KOPT-K1 (cell line): ENCODE results near the gene NEGR1.

Source experiments
- H3K27ac ChIP-seq: fragments of 200-600 bp; sonication (generic); 2 replicates; pipeline ENCODE4 v1.5.1; 2016; ENCODE audit warnings: antibody characterized with exemption, mild to moderate bottlenecking, low read depth, low read length; ENCODE audit not compliant: poor library complexity, severe bottlenecking
- H3K36me3 ChIP-seq: fragments of 200-600 bp; sonication (generic); 2 replicates; pipeline ENCODE4 v1.5.1; 2017; ENCODE audit warnings: antibody characterized with exemption, mild to moderate bottlenecking, low read length, moderate library complexity; ENCODE audit not compliant: insufficient read depth
- H3K9me3 ChIP-seq: fragments of 200-600 bp; sonication (generic); 2 replicates; pipeline ENCODE4 v1.5.1; 2017; ENCODE audit warnings: antibody characterized with exemption, low read length, mild to moderate bottlenecking; ENCODE audit not compliant: insufficient read depth, poor library complexity, severe bottlenecking

NEGR1 gene

DNA sequence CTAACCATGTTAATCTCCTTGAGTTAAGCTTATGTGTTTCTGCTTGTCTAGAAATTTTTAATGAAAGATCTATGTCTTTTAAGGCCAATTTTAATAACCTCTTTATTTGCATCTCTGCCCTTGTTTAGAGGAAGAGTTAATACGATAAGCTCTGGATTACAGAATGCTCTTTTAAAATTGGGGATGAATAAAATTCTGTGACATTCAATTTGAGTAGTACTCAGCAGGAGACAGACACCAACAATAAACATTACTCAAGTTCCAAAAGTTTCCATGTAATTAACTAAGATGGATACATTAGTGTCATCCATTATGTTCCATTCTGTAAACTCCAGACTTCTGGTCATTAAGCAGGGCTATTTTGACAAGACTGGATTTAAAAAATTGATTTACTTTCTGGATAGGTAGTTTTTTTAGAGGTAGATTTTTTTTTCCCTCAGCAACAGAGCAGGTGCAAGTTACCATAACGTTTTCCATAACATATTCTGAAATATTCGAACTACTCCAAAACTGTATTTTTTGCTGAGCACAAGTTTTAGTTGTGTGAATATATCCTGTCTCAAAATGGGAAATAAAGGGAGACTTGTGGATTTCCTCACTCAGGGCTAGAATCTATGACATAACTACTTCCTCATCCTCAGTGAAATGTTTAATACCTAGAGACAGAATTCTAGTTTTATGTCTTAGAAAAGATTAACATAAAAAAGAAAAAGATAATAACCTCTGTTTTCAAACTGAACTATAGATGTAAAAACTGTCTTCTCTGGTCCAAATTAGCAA lies 221.7 kb downstream of the NEGR1 start:
- Histone ChIP-seq H3K9me3 (no peaks in the 10 kb centered on the region), H3K36me3 (no peaks in the 10 kb centered on the region), H3K27ac (no peak overlapping the region)

GRCh38 chr1:72056516-72056915 lies 225.8 kb downstream of the NEGR1 start:
- Histone ChIP-seq H3K27ac (no peak overlapping the region), H3K9me3 (no peaks in the 10 kb centered on the region), H3K36me3 (no peaks in the 10 kb centered on the region)

GRCh38 chr1:72051538-72051937 lies 230.8 kb downstream of the NEGR1 start:
- Histone ChIP-seq H3K9me3 (no peaks in the 10 kb centered on the region), H3K27ac (no peak overlapping the region), H3K36me3 (no peaks in the 10 kb centered on the region)

GRCh38 chr1:72050551-72050950 lies 231.8 kb downstream of the NEGR1 start:
- H3K36me3 ChIP-seq: no peaks in the 10 kb centered on the region
- no peaks in the 10 kb centered on the region for H3K9me3 ChIP-seq
- H3K27ac ChIP-seq: no peak overlapping the region

DNA sequence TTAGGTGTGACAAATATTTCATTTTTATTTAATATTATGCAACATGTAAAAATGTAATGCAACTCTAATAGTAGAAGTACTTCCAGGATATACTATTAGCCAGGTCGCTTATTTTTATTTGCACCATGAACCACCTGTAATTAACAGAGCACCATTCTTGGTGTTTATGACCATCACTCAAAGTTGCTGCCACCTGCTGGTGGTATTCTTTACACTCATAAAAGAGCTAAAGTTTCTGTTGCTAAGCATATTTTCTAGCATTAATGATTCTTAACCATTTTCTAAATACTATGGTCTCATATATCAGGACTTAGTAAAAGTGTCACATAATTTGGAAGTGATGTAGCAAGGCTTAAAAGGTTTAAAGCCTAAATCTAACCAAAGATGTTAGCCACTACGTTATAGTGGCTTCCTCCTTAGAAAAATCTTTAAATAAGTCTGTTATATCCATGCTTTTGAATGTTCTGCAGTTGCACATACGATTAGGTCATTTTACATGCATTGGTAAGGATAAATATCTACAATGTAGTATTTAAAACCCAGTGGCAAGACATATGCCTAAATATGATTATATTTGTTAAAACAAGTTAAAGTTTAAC lies 244.5 kb downstream of the NEGR1 start:
- no peaks in the 10 kb centered on the region for H3K36me3 ChIP-seq
- no peak overlapping the region for H3K27ac ChIP-seq
- H3K9me3 ChIP-seq: no peaks in the 10 kb centered on the region

DNA sequence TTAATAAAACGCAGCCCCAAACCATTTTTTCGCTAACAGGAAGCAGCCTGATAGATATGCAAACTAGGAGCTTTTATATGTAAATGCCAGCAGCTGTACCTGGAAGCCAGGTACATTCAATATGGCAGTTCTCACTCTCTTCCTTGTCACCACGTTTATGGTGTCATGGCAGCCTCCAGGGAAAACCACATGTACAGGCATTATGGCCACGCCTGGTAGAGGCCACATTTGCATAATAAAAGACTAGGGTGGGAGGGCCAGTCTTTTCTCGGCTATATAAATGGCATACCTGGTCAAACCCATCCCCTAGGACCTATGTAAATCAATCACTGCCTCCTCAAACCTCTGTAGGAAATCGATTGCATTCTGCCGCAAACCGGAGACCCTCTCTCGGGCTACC lies 247.5 kb downstream of the NEGR1 start:
- H3K27ac ChIP-seq: no peak overlapping the region
- H3K36me3 ChIP-seq: no peaks in the 10 kb centered on the region
- no peaks in the 10 kb centered on the region for H3K9me3 ChIP-seq

GRCh38 chr1:72023063-72023930 lies 259.0 kb downstream of the NEGR1 start:
- no peaks in the 10 kb centered on the region for H3K36me3 ChIP-seq
- H3K27ac ChIP-seq: no peak overlapping the region

DNA sequence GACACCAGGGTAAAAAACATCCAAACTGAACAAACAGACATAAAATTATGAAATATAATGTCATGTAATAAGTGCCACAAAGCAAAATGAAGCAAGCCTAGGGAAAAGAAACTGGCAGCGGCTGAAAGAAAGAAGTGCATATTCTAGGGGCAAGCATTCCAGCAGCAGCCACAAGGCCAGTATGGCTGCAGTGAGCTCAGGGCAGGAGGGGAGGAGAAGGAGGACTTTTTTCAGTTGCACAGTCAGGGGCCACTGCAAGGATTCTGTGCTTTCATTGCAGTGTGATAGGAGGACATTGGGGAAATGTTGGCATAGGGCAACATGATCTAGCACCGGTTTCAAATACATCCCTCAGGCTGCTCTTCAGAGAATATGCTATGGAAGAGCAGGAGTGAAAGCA lies 263.8 kb downstream of the NEGR1 start:
- Histone ChIP-seq H3K27ac (no peak overlapping the region), H3K36me3 (no peaks in the 10 kb centered on the region), H3K9me3 (no peaks in the 10 kb centered on the region)

More at GRCh38 chr1:72023063-72023930, 259.0 kb downstream of the NEGR1 start:
- no peaks in the 10 kb centered on the region for H3K9me3 ChIP-seq

DNA sequence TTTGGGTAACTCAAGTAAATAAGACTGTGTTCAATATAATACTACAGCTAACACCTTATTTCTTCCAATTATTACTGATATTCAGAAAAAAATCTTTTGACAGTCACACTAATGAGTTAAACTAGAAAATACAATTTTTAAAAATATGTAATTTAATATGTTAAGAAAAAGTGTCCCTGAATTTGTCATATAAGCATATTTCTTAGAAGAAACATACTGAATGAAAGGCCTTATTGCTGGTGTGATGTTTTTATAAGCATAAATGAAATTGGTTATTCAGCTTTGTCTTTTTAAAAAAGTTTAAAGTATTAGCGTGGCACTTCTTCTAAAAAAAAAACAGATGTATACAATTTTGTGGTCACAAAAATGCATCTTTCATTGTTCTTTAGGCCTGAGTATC lies 267.3 kb downstream of the NEGR1 start:
- Histone ChIP-seq H3K9me3 (no peaks in the 10 kb centered on the region), H3K36me3 (no peaks in the 10 kb centered on the region), H3K27ac (no peak overlapping the region)

DNA sequence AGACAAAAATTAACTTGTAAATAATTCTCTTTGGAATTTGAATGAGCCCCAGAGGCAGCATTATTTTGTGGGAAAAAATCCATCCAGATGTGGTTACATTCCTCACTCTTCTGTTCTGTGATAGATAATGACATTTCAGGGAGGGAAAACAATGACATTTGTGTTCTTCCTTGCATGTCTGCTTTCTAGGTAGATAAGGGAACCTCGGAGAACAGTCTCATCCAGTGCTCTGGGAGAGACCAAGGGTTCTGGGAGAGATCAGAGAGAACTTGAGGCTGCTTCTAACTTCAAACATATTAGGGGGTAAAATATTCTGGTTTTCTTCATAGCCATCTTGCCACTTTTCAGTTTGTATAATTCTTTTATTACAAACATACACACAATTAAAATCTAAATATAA lies 269.2 kb downstream of the NEGR1 start:
- H3K27ac ChIP-seq: no peak overlapping the region
- no peaks in the 10 kb centered on the region for H3K36me3 ChIP-seq
- H3K9me3 ChIP-seq: no peaks in the 10 kb centered on the region

DNA sequence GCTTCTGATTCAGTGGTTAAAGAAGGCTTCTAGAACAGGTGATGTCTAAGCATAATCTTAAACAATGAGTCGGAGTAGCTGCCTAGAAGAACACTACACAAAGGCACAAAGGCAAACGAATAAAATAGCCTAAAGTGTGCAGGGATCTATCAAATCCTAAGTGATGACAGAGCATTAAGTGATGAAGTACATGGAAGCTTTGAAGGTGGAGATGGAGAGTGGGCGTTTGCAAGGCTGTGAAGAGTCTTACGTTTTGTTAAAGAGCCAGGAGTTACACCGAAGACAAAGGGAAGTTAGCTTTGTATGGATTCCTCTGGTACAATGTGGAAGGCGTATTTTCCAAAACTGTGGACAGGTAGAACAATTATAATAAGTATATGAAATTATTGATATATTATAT lies 270.6 kb downstream of the NEGR1 start:
- no peak overlapping the region for H3K27ac ChIP-seq
- H3K36me3 ChIP-seq: no peaks in the 10 kb centered on the region
- H3K9me3 ChIP-seq: no peaks in the 10 kb centered on the region

DNA sequence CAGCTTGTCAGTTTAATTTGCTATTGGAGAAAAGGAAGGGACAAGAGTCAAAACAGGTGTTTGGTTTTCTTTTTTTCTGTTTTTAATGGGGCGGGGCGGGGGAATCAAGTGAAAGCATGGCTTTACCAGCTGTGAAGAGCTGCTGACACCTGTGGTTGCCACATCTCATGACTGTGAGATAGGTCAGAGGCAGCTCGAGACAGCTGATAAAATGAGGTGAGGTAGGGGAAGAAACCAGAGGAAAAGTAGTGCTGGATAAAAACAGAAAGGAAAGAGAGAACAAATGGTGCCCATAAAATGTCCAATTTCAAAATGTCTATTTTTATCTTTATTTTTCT lies 272.3 kb downstream of the NEGR1 start:
- Histone ChIP-seq H3K27ac (no peak overlapping the region), H3K36me3 (no peaks in the 10 kb centered on the region), H3K9me3 (no peaks in the 10 kb centered on the region)

GRCh38 chr1:72009173-72010093 lies 272.9 kb downstream of the NEGR1 start:
- H3K36me3 ChIP-seq: no peaks in the 10 kb centered on the region
- no peaks in the 10 kb centered on the region for H3K9me3 ChIP-seq
- no peak overlapping the region for H3K27ac ChIP-seq

- no peaks in the 10 kb centered on the region for H3K9me3 ChIP-seq
- no peaks in the 10 kb centered on the region for H3K36me3 ChIP-seq
- no peak overlapping the region for H3K27ac ChIP-seq
Observed at GRCh38 chr1:72007312-72007711, 275.0 kb downstream of the NEGR1 start.

GRCh38 chr1:72006092-72006491 lies 276.2 kb downstream of the NEGR1 start:
- Histone ChIP-seq H3K9me3 (no peaks in the 10 kb centered on the region), H3K27ac (no peak overlapping the region), H3K36me3 (no peaks in the 10 kb centered on the region)
